ENCODE data around the gene PUS10.
A peak's percentile ranks its signal among the peaks of the same experiment; 100 is the strongest.
"Not testable (repeated sequence)": the region's sequence is repeated elsewhere in the genome, so short reads cannot be mapped to it uniquely, and the experiment has no call there.

The PUS10 gene

GRCh38 chr2:61012303-61012702, 5.8 kb downstream of the PUS10 start:
- DNase-seq, result not testable (repeated sequence)

- DNase-seq, result no peak
These were observed 6.4 kb downstream of the PUS10 start for GRCh38 chr2:61011678-61012077.

- no peak for DNase-seq
These were observed 8.7 kb downstream of the PUS10 start for GRCh38 chr2:61009355-61009754.

- no peak for DNase-seq
These were observed 11.5 kb downstream of the PUS10 start for GRCh38 chr2:61006486-61007105.

GRCh38 chr2:61005736-61006135, 12.3 kb downstream of the PUS10 start:
- no peak for DNase-seq

- peak in 1 of 2 donors; percentile 65 for DNase-seq
These were observed 19.2 kb downstream of the PUS10 start for GRCh38 chr2:60998628-60999545.

DNA sequence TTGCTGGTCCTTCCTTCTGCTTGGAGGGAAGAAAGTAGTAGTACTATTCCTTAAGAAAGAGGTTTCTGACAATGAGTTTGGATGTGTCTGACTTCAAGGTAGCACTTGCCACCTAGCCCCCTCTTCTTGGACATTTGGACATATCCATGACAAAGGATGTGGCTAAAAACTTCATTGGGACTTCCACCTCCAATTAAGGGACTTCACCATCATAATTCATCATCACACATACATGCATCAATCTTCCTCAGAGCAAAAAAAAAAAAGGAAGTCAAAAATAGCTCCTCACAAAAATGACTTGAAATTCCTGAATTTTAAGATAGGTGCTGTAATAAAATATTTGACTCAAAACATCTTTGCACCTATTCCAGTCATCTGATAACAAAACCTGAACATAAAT, 23.9 kb downstream of the PUS10 start:
- DNase-seq, result no peak

DNA sequence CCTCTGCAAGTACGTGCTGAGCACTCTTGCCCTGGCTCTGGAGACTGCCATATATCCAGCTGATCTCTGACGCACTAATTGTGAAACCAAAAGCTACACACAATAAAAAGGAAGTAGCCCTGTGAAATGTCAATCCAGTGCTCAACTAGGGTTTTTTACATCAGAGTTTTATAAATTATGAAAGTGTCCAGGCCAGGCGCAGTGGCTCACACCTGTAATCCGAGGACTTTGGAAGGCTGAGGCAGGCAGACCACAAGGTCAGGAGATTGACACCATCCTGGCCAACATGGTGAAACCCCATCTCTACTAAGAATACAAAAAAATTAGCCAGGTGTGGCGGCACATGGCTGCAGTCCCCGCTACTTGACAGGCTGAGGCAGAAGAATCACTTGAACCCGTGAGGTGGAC, 25.1 kb downstream of the PUS10 start:
- no peak for DNase-seq

GRCh38 chr2:60991644-60992043, 26.4 kb downstream of the PUS10 start:
- DNase-seq, result no peak

DNA sequence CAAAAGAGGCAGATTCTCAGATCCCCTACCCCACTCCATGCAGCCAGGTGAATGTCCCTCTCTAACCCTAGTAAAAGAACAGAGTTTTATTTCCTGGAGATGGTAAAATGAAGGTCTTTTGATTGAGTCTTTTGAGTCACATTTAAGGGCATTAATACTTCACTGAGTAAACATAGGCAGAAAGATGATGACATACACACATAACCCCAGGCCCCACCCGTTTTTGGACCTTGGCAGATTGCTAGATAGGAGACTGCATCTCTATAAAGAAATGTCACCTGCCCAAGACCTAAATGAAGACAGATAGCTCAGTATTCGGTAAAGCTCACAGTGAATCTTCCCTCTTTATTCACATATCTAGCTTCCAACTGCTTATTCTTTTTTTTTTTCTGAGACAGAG, 28.8 kb downstream of the PUS10 start:
- DNase-seq, result no peak

- DNase-seq, result not testable (repeated sequence)
These were observed 30.4 kb downstream of the PUS10 start for GRCh38 chr2:60987656-60988055.

- DNase-seq, result no peak
These were observed 31.0 kb downstream of the PUS10 start for GRCh38 chr2:60987041-60987440.

GRCh38 chr2:60984720-60985119, 33.3 kb downstream of the PUS10 start:
- DNase-seq, result no peak

GRCh38 chr2:60982066-60982465, 36.0 kb downstream of the PUS10 start:
- not testable (repeated sequence) for DNase-seq

GRCh38 chr2:60980071-60980815, 37.8 kb downstream of the PUS10 start:
- no peak for DNase-seq

GRCh38 chr2:60979231-60979630, 38.8 kb downstream of the PUS10 start:
- no peak for DNase-seq

GRCh38 chr2:60977562-60977895, 40.5 kb downstream of the PUS10 start:
- no peak for DNase-seq

DNA sequence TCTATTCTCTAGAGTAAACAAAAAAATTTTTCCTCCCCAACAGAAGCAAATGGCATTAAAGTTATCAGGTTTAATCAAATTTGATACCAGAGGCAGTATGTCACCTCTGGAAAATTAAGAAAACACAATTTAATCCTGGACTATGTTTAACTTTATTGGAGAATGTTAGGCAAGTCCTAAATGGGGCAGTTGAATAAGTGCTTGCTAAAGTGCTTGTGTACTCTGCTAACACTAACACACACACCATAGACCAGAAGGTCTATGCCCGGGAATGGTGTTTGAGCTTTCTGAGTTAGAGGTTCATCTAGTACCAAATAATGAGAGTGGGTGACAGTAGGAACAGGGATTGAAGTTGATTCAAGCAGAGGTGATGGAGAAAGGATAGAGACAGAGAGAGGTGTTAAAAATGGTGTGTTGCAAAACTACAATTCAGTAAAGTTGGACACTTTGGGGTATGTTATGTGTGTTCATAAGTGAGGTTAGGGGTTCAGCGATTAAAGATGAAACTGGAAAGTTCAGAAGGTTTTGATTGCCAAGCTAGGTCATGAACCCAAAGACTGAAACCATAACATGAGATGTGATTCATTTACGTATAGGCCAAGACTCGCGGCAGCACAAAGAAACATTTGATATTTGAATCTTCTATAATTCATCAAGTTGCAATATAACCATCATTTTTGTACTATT, 41.0 kb downstream of the PUS10 start:
- no peak for DNase-seq

DNA sequence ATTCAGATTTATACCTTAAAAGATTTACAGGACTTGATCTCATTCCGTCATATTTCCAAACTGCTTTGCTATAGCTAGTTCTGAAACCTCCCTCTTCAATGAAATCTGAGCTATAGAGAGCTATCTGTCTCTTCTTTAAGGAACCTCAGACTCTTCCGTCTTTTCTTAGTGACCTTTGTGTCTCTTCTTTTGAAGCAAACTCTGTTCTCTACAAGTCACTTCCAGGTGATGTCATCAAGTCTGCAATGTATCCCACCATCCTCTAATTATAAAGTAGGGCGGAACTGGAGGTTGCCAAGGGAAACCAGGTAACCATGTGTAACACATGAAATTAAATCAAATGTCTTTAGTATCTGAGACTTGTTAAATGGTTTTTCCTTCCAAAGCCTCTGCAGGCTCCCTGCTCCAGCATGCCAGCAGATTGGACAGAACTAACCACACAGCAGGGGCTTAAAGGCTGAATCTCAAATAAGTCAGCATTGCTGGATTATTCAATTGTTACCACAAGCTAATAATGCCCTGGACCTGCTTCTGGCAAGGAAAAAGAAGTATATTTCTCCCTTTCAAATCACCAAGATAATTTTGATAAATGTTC, 41.7 kb downstream of the PUS10 start:
- no peak for DNase-seq

- DNase-seq, result no peak
These were observed 43.4 kb downstream of the PUS10 start for GRCh38 chr2:60974652-60975051.

- no peak for DNase-seq
These were observed 44.4 kb downstream of the PUS10 start for GRCh38 chr2:60973705-60974104.

DNA sequence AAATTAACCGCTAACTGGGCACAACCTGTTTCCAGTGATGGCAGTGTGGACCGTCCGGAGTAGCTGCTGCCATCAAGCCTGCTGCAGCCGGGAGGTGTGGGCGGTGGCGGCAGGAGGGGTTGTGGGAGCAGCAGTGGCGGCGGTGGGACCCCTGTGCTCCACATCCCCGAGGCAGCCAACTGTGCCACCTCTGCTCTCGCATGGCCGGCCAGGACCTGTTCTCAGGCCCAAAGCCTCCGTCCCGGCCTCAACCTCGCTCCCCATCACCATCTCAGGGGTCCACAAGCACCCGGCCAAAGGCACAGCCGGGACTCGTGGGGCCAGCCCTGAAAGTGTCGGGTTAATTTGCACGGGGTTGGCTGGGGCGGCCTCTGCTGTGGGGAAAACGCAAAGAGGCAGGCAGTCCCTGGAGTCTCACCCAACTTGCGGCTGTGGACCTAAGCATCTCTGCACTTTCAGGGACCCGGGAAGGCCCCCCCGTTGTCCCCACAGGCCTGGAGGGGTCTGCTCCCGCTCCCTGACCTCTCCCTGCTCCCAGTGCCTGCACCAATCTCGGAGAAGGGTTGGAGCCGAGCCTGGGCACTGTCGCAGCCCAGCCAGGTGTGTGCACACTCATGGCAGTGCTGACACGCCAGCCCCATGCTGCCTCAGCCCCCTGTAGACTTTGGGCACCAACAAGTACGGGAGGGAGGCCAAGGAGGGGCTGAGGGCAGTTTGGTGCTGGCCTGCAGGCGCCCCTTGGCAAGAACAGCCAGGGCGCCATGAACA, 45.0 kb downstream of the PUS10 start:
- DNase-seq, result no peak

All from hippocampal formation (tissue), 2 donors.